ENCODE measurements around the gene HASPIN.

GRCh38 chr17:3750926-3751325, 27.2 kb downstream of the HASPIN start:
- no peak for TF ChIP-seq EP300 (IDR thresholded peaks at IDR 0.05)
- TF ChIP-seq POLR2A (IDR thresholded peaks at IDR 0.05) = no peak
- TF ChIP-seq CTCF (IDR thresholded peaks at IDR 0.05) = no peak
